GM21390 (cell line): Measurements from ENCODE around the gene SERPINA6.
"Not testable (repeated sequence)": the region's sequence is repeated elsewhere in the genome, so short reads cannot be mapped to it uniquely, and the experiment has no call there.

Experiments used
- ATAC-seq: cut with Tn5 transposase; IDR thresholded peaks from one replicate; pipeline ENCODE4 v1.9.1; 2021; ENCODE audit not compliant: unreplicated experiment

SERPINA6 gene

GRCh38 chr14:94322648-94323570 is at the start of gene SERPINA6:
Gene SERPINA6 (minus strand): TSS chr14:94323336. CDS start chr14:94314648, 8,688 bp downstream.
- ATAC-seq = no peak

- no peak for ATAC-seq
These were observed 49.0 kb upstream of the SERPINA6 start for GRCh38 chr14:94372021-94372605.

- ATAC-seq = no peak
These were observed 47.4 kb upstream of the SERPINA6 start for GRCh38 chr14:94370524-94370910.

- not testable (repeated sequence) for ATAC-seq
These were observed 46.8 kb upstream of the SERPINA6 start for GRCh38 chr14:94369766-94370523.

GRCh38 chr14:94368956-94369355 is 45.8 kb upstream of the SERPINA6 start:
- ATAC-seq = no peak

GRCh38 chr14:94368243-94368590 is 45.1 kb upstream of the SERPINA6 start:
- ATAC-seq = no peak

- ATAC-seq = no peak
These were observed 44.5 kb upstream of the SERPINA6 start for GRCh38 chr14:94367347-94368242.

GRCh38 chr14:94366146-94366915 is 43.2 kb upstream of the SERPINA6 start, which contains the start of gene SERPINA2:
Gene SERPINA2 (minus strand): TSS chr14:94366698.
- no peak for ATAC-seq

GRCh38 chr14:94365624-94366023 is 42.5 kb upstream of the SERPINA6 start:
- no peak for ATAC-seq

GRCh38 chr14:94364964-94365363 is 41.8 kb upstream of the SERPINA6 start:
- ATAC-seq = no peak

- ATAC-seq = no peak
These were observed 40.9 kb upstream of the SERPINA6 start for GRCh38 chr14:94364037-94364436.

- ATAC-seq = no peak
These were observed 40.1 kb upstream of the SERPINA6 start for GRCh38 chr14:94363151-94363624.

GRCh38 chr14:94362614-94363133 is 39.5 kb upstream of the SERPINA6 start:
- no peak for ATAC-seq

GRCh38 chr14:94361682-94362081 is 38.5 kb upstream of the SERPINA6 start:
- ATAC-seq = no peak

GRCh38 chr14:94360945-94361565 is 37.9 kb upstream of the SERPINA6 start:
- ATAC-seq = no peak

- no peak for ATAC-seq
These were observed 34.0 kb upstream of the SERPINA6 start for GRCh38 chr14:94357166-94357565.

- ATAC-seq = no peak
These were observed 33.4 kb upstream of the SERPINA6 start for GRCh38 chr14:94356379-94357056.

- no peak for ATAC-seq
These were observed 32.2 kb upstream of the SERPINA6 start for GRCh38 chr14:94355191-94355794.
